Measurements from ENCODE around the gene FBXL14.

FBXL14 gene

GRCh38 chr12:1530592-1531152 lies 63.7 kb downstream of the FBXL14 start:
- DNase-seq: no peak
- WGBS: 2% methylated on average over 9 of the region's 99 CpGs
- no peak overlapping the region for H3K14ac ChIP-seq (ENCODE audit: low read length in 2 of 2)

GRCh38 chr12:1529862-1530591 lies 64.4 kb downstream of the FBXL14 start:
- Histone ChIP-seq H3K4me3 (ENCODE audit: insufficient read depth in 1 of 2, low read depth in 1 of 2, low read length in 2 of 2) (peak overlapping the region; percentile 78 to 80), H3K4ac (ENCODE audit: low read depth in 1 of 2, low read length in 2 of 2) (no peak overlapping the region), H4K8ac (ENCODE audit: low read length) (no peak overlapping the region), H3K36me3 (ENCODE audit: control insufficient read depth in 1 of 2, insufficient read depth in 2 of 2, low read depth in 1 of 2, low read length in 2 of 2) (no peaks in the 10 kb centered on the region), H2BK120ac (ENCODE audit: low read depth, low read length) (no peak overlapping the region), H3K9me3 (ENCODE audit: control insufficient read depth, low read length) (no peaks in the 10 kb centered on the region), H4K91ac (ENCODE audit: low read length) (no peak overlapping the region), H3K18ac (ENCODE audit: low read depth in 1 of 2, low read length in 2 of 2) (peak overlapping the region in 1 of 2 experiments; percentile 34), H3K27me3 (ENCODE audit: control insufficient read depth in 1 of 2, insufficient read depth in 1 of 2, low read length in 2 of 2) (no peaks in the 10 kb centered on the region), H2AFZ (ENCODE audit: low read depth, low read length) (peak overlapping the region; percentile 62), H3K27ac (ENCODE audit: low read length, poor library complexity, severe bottlenecking) (no peak overlapping the region), H3K9ac (ENCODE audit: low read length) (peak overlapping the region; percentile 80), H3K4me1 (ENCODE audit: control insufficient read depth, insufficient read depth, low read depth, low read length) (peaks cover 39% of the 10 kb centered on the region), H2BK12ac (ENCODE audit: low read length in 2 of 2) (peak overlapping the region in 1 of 2 experiments; percentile 30), H2AK5ac (ENCODE audit: low read length, severe bottlenecking) (no peak overlapping the region), H2BK5ac (ENCODE audit: low read depth, low read length, poor library complexity, severe bottlenecking) (peak overlapping the region; percentile 33), H3K4me2 (ENCODE audit: low read length, poor library complexity, severe bottlenecking) (peak overlapping the region; percentile 81), H3K79me1 (replicated peaks; ENCODE audit: low read length, poor library complexity, severe bottlenecking) (peaks cover 5% of the 10 kb centered on the region), H3K23ac (ENCODE audit: low read length in 2 of 2) (peak overlapping the region in 1 of 2 experiments; percentile 54), H3K14ac (ENCODE audit: low read length in 2 of 2) (no peak overlapping the region), H2BK15ac (ENCODE audit: low read depth, poor library complexity, severe bottlenecking) (peak overlapping the region; percentile 89)
- WGBS: 2% methylated on average over 41 of the region's 101 CpGs
- DNase-seq: peak; percentile 20

More at GRCh38 chr12:1530592-1531152, 63.7 kb downstream of the FBXL14 start:
- H2BK5ac ChIP-seq (ENCODE audit: low read depth, low read length, poor library complexity, severe bottlenecking): no peak overlapping the region
- H3K27ac ChIP-seq (ENCODE audit: low read length, poor library complexity, severe bottlenecking): no peak overlapping the region
- H3K18ac ChIP-seq (ENCODE audit: low read depth in 1 of 2, low read length in 2 of 2): no peak overlapping the region
- H2AK5ac ChIP-seq (ENCODE audit: low read length, severe bottlenecking): no peak overlapping the region
- H2AFZ ChIP-seq (ENCODE audit: low read depth, low read length): peak overlapping the region; percentile 19
- no peak overlapping the region for H4K8ac ChIP-seq (ENCODE audit: low read length)
- no peaks in the 10 kb centered on the region for H3K9me3 ChIP-seq (ENCODE audit: control insufficient read depth, low read length)
- H4K91ac ChIP-seq (ENCODE audit: low read length): no peak overlapping the region
- no peak overlapping the region for H2BK15ac ChIP-seq (ENCODE audit: low read depth, poor library complexity, severe bottlenecking)
- no peaks in the 10 kb centered on the region for H3K36me3 ChIP-seq (ENCODE audit: control insufficient read depth in 1 of 2, insufficient read depth in 2 of 2, low read depth in 1 of 2, low read length in 2 of 2)
- H2BK120ac ChIP-seq (ENCODE audit: low read depth, low read length): peak overlapping the region; percentile 11
- H3K27me3 ChIP-seq (ENCODE audit: control insufficient read depth in 1 of 2, insufficient read depth in 1 of 2, low read length in 2 of 2): no peaks in the 10 kb centered on the region
- peak overlapping the region; percentile 82 for H3K4me2 ChIP-seq (ENCODE audit: low read length, poor library complexity, severe bottlenecking)
- peak overlapping the region in 1 of 2 experiments; percentile 30 for H2BK12ac ChIP-seq (ENCODE audit: low read length in 2 of 2)
- peaks cover 5% of the 10 kb centered on the region for H3K79me1 ChIP-seq (replicated peaks; ENCODE audit: low read length, poor library complexity, severe bottlenecking)
- no peak overlapping the region for H3K4ac ChIP-seq (ENCODE audit: low read depth in 1 of 2, low read length in 2 of 2)
- peak overlapping the region; percentile 83 for H3K9ac ChIP-seq (ENCODE audit: low read length)
- H3K4me3 ChIP-seq (ENCODE audit: insufficient read depth in 1 of 2, low read depth in 1 of 2, low read length in 2 of 2): peak overlapping the region; percentile 78 to 87
- no peak overlapping the region for H3K23ac ChIP-seq (ENCODE audit: low read length in 2 of 2)
- peaks cover 42% of the 10 kb centered on the region for H3K4me1 ChIP-seq (ENCODE audit: control insufficient read depth, insufficient read depth, low read depth, low read length)

DNA sequence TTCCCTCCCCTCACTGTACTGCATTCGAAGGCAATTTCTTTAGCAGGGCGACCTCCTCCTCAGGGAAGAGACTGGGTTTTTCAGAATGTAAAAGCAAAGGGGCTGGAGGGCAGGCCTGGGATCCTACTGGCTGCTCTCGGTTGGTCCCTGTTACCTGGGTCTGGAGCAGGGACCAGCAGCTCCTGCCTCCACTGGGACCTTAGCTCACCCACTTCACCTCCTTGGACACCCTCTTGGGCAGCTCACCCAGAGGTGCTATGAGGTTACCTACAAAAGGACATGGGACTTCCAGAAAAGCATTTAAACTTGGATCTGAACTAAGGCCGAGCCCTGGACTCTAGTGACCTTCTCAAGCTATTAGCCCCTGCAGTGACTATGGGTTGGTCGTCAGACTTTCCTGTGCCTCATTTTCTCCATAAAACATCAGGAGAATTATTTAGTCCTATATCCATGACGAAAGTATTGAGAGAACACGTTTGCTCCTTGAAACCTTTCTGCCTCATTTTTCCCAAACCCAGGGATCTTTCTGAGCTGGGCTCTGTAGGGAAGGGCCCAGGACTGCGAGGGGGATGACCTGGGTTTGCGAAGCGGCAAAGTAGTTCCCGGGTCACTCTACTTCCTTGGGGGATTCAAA lies 65.0 kb downstream of the FBXL14 start:
- Histone ChIP-seq H3K4me3 (ENCODE audit: insufficient read depth in 1 of 2, low read depth in 1 of 2, low read length in 2 of 2) (peak overlapping the region; percentile 78 to 80), H3K36me3 (ENCODE audit: control insufficient read depth in 1 of 2, insufficient read depth in 2 of 2, low read depth in 1 of 2, low read length in 2 of 2) (no peaks in the 10 kb centered on the region), H4K8ac (ENCODE audit: low read length) (no peak overlapping the region), H3K27ac (ENCODE audit: low read length, poor library complexity, severe bottlenecking) (no peak overlapping the region), H3K23ac (ENCODE audit: low read length in 2 of 2) (no peak overlapping the region), H3K18ac (ENCODE audit: low read depth in 1 of 2, low read length in 2 of 2) (peak overlapping the region in 1 of 2 experiments; percentile 34), H3K27me3 (ENCODE audit: control insufficient read depth in 1 of 2, insufficient read depth in 1 of 2, low read length in 2 of 2) (no peaks in the 10 kb centered on the region), H3K4me2 (ENCODE audit: low read length, poor library complexity, severe bottlenecking) (peak overlapping the region; percentile 81), H3K4ac (ENCODE audit: low read depth in 1 of 2, low read length in 2 of 2) (no peak overlapping the region), H2BK120ac (ENCODE audit: low read depth, low read length) (no peak overlapping the region), H3K79me1 (replicated peaks; ENCODE audit: low read length, poor library complexity, severe bottlenecking) (peaks cover 5% of the 10 kb centered on the region), H4K91ac (ENCODE audit: low read length) (no peak overlapping the region), H3K9me3 (ENCODE audit: control insufficient read depth, low read length) (no peaks in the 10 kb centered on the region), H2BK12ac (ENCODE audit: low read length in 2 of 2) (no peak overlapping the region), H3K14ac (ENCODE audit: low read length in 2 of 2) (no peak overlapping the region), H2AK5ac (ENCODE audit: low read length, severe bottlenecking) (no peak overlapping the region), H3K4me1 (ENCODE audit: control insufficient read depth, insufficient read depth, low read depth, low read length) (peaks cover 34% of the 10 kb centered on the region), H2BK15ac (ENCODE audit: low read depth, poor library complexity, severe bottlenecking) (peak overlapping the region; percentile 89), H2AFZ (ENCODE audit: low read depth, low read length) (peak overlapping the region; percentile 62), H2BK5ac (ENCODE audit: low read depth, low read length, poor library complexity, severe bottlenecking) (peak overlapping the region; percentile 33), H3K9ac (ENCODE audit: low read length) (peak overlapping the region; percentile 80)
- DNase-seq: no peak
- 56% methylated on average over 11 of the region's 11 CpGs for WGBS

- Histone ChIP-seq H3K36me3 (ENCODE audit: control insufficient read depth in 1 of 2, insufficient read depth in 2 of 2, low read depth in 1 of 2, low read length in 2 of 2) (no peaks in the 10 kb centered on the region), H3K27ac (ENCODE audit: low read length, poor library complexity, severe bottlenecking) (no peak overlapping the region)
- 95% methylated on average over 3 of the region's 3 CpGs for WGBS
Measured at GRCh38 chr12:1528791-1529190, 65.6 kb downstream of the FBXL14 start.

More at GRCh38 chr12:1528791-1529190, 65.6 kb downstream of the FBXL14 start:
- Histone ChIP-seq H3K4me2 (ENCODE audit: low read length, poor library complexity, severe bottlenecking) (no peak overlapping the region), H3K4me3 (ENCODE audit: insufficient read depth in 1 of 2, low read depth in 1 of 2, low read length in 2 of 2) (peak overlapping the region in 1 of 2 experiments; percentile 80), H3K9me3 (ENCODE audit: control insufficient read depth, low read length) (no peaks in the 10 kb centered on the region), H2BK120ac (ENCODE audit: low read depth, low read length) (no peak overlapping the region), H4K8ac (ENCODE audit: low read length) (no peak overlapping the region), H4K91ac (ENCODE audit: low read length) (no peak overlapping the region), H3K23ac (ENCODE audit: low read length in 2 of 2) (no peak overlapping the region), H2AK5ac (ENCODE audit: low read length, severe bottlenecking) (peak overlapping the region; percentile 13), H3K9ac (ENCODE audit: low read length) (no peak overlapping the region), H3K18ac (ENCODE audit: low read depth in 1 of 2, low read length in 2 of 2) (no peak overlapping the region), H3K14ac (ENCODE audit: low read length in 2 of 2) (no peak overlapping the region), H2AFZ (ENCODE audit: low read depth, low read length) (no peak overlapping the region), H3K79me1 (replicated peaks; ENCODE audit: low read length, poor library complexity, severe bottlenecking) (peaks cover 5% of the 10 kb centered on the region), H3K4me1 (ENCODE audit: control insufficient read depth, insufficient read depth, low read depth, low read length) (peaks cover 31% of the 10 kb centered on the region), H2BK12ac (ENCODE audit: low read length in 2 of 2) (no peak overlapping the region), H3K4ac (ENCODE audit: low read depth in 1 of 2, low read length in 2 of 2) (no peak overlapping the region), H3K27me3 (ENCODE audit: control insufficient read depth in 1 of 2, insufficient read depth in 1 of 2, low read length in 2 of 2) (peaks cover 0 to 1% of the 10 kb centered on the region in 2 experiments), H2BK15ac (ENCODE audit: low read depth, poor library complexity, severe bottlenecking) (no peak overlapping the region), H2BK5ac (ENCODE audit: low read depth, low read length, poor library complexity, severe bottlenecking) (no peak overlapping the region)
- no peak for DNase-seq

Measured in mesenchymal stem cell (in vitro differentiated cells and primary cell).